Activated CD8-positive, alpha-beta memory T cell treated with anti-CD3 and anti-CD28 coated beads for 36 hours (primary cell): ENCODE data around the gene VTI1B. TPM values are rescaled to one million over a fixed set of nuclear protein-coding genes. Genes with fewer than 3 reads are reported as not detected.

Experiments
- CTCF ChIA-PET: fragments of 350-600 bp; sonication (Branson Sonifier 250); formaldehyde crosslinking; loops from one replicate; lab custom pipeline; 2021; ENCODE audit warnings: antibody characterized with exemption; lab: Charles Lee
- POLR2A ChIA-PET: fragments of 350-600 bp; sonication (Branson Sonifier 250); formaldehyde crosslinking; loops from one replicate; lab custom pipeline; 2021; ENCODE audit warnings: antibody characterized with exemption; lab: Charles Lee
- total RNA-seq, 2 experiments: library from RNA; stranded (reverse); gene quantifications; one replicate each; pipeline ENCODE4 v1.2.3, GENCODE V29; 2021

Gene VTI1B
- total RNA-seq, 2 experiments from 2014 or later, result 83.5 to 84.0 TPM

DNA sequence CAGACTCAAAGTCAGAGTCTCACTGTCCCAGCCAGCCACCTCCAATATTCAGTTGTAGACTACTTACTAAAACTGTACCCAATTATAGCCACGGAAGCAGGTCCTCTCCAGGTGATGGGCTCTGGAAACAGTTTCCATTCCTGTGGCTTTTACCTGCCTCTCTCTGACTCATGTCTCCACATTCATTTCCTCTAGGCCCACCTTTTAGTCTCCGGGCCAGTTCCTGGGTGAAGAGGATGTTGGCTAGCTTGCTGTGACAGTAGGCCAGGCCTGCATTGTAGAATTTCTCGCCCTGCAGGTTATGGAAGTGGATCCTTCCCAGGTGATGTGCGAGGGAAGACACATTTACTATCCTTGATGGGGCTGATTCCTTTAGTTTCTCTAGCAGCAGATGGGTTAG is 15.6 kb upstream of the VTI1B start:
- ChIA-PET POLR2A (interaction anchor here (0.6 kb wide), 1 partner anchor 19 kb away, joined by 3 read pairs; no protein-coding TSS in a partner anchor), CTCF (no interaction called here)

GRCh38 chr14:67683842-67684241 is 9.4 kb upstream of the VTI1B start:
- CTCF ChIA-PET, result no interaction called here
- POLR2A ChIA-PET, result no interaction called here

GRCh38 chr14:67680941-67681340 is 6.5 kb upstream of the VTI1B start:
- POLR2A ChIA-PET, result interaction anchor here (0.6 to 1.0 kb wide), 2 partner anchors 12 to 25 kb away, joined by 3 read pairs; no protein-coding TSS in a partner anchor

GRCh38 chr14:67680121-67680602 is 5.7 kb upstream of the VTI1B start:
- CTCF ChIA-PET, result interaction anchor here (0.8 kb wide), 1 partner anchor 9 kb away, joined by 3 read pairs; no protein-coding TSS in a partner anchor
- POLR2A ChIA-PET, result interaction anchor here (0.6 to 1.0 kb wide), 2 partner anchors 13 to 24 kb away, joined by 3 read pairs; no protein-coding TSS in a partner anchor

More at GRCh38 chr14:67680941-67681340, 6.5 kb upstream of the VTI1B start:
- CTCF ChIA-PET, result interaction anchor here (0.5 to 0.8 kb wide), 2 partner anchors 9 to 10 kb away, joined by 3 read pairs; no protein-coding TSS in a partner anchor

- POLR2A ChIA-PET, result no interaction called here
- CTCF ChIA-PET, result interaction anchor here (1.4 kb wide), 1 partner anchor 95 kb away, joined by 3 read pairs; no protein-coding TSS in a partner anchor
These were observed 4.6 kb upstream of the VTI1B start for GRCh38 chr14:67679006-67679405.

- ChIA-PET CTCF (interaction anchor here (0.8 kb wide), 1 partner anchor 20 kb away, joined by 3 read pairs; the partner anchor contains the start of gene RDH11), POLR2A (no interaction called here)
These were observed 769 bp upstream of the VTI1B start for GRCh38 chr14:67675219-67675582.

- POLR2A ChIA-PET, result interaction anchor here (0.6 to 1.0 kb wide), 2 partner anchors 21 to 64 kb away, joined by 3 read pairs; partner anchors contain the start of gene RDH11
- CTCF ChIA-PET, result interaction anchor here (1.5 to 1.6 kb wide), 2 partner anchors 8 to 147 kb away, joined by 3 to 4 read pairs; no protein-coding TSS in a partner anchor
These were observed 323 bp downstream of the VTI1B start for GRCh38 chr14:67674139-67674479.

GRCh38 chr14:67673451-67673850 is 981 bp downstream of the VTI1B start:
- CTCF ChIA-PET, result interaction anchor here (1.5 to 1.6 kb wide), 2 partner anchors 8 to 147 kb away, joined by 3 to 4 read pairs; no protein-coding TSS in a partner anchor
- POLR2A ChIA-PET, result interaction anchor here (1.0 kb wide), 1 partner anchor 22 kb away, joined by 3 read pairs; the partner anchor contains the start of gene RDH11

DNA sequence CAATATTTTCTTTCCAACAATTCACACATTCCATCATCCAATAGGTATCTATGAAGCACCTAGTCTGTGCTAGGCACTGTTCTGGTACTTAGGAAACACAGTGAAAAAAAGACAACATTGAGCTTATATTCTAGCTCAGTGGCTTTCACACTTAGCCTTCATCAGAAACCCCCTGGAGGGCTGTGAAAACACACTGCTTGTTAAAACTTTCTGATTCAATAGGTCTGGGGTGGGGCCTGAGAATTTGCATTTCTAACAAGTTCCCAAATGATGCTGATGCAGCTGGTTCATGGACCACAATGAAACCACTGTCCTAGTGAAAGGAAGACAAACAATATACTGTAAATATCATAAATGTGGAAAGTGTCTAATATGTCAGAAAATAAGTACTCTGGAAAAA is 5.9 kb downstream of the VTI1B start:
- CTCF ChIA-PET, result interaction anchor here (1.0 to 1.6 kb wide), 2 partner anchors 8 to 241 kb away, joined by 3 to 5 read pairs; no protein-coding TSS in a partner anchor
- POLR2A ChIA-PET, result interaction anchor here (0.6 to 0.9 kb wide), 2 partner anchors 27 to 154 kb away, joined by 3 read pairs; partner anchors contain the start of gene RDH11

- ChIA-PET CTCF (interaction anchor here (0.6 to 1.9 kb wide), 11 partner anchors 7 to 242 kb away, joined by 3 to 10 read pairs (median 3); partner anchors contain the start of genes ARG2 and VTI1B), POLR2A (interaction anchor here (1.1 kb wide), 1 partner anchor 46 kb away, joined by 3 read pairs; no protein-coding TSS in a partner anchor)
These were observed 7.5 kb downstream of the VTI1B start for GRCh38 chr14:67666750-67667449.

DNA sequence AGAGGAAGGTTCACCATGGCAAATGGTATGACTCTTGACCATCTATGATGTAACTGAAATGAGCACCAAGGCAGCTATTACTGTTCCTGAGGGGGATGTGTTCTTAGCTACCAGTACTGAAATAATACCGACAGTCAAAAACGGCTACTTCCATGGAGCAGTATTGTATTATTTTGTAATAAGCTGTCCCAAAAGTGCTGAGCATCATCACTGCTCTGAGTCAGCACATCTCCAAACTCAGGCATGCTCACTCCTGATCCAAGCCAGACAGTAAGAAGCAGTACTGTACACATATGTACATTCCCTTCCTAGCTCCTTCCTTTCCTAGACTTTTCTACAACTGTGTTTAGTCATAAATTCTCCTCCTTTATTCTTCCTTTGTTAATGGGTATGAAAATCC is 8.6 kb downstream of the VTI1B start:
- CTCF ChIA-PET, result interaction anchor here (0.6 to 1.9 kb wide), 5 partner anchors 8 to 81 kb away, joined by 3 to 10 read pairs (median 4); partner anchors contain the start of genes ARG2 and VTI1B
- POLR2A ChIA-PET, result no interaction called here

- POLR2A ChIA-PET, result interaction anchor here (0.7 kb wide), 1 partner anchor 143 kb away, joined by 3 read pairs; no protein-coding TSS in a partner anchor
- CTCF ChIA-PET, result no interaction called here
These were observed 10.8 kb downstream of the VTI1B start for GRCh38 chr14:67663633-67664032.

GRCh38 chr14:67653651-67654280 is 20.7 kb downstream of the VTI1B start:
- POLR2A ChIA-PET, result no interaction called here
- CTCF ChIA-PET, result no interaction called here

DNA sequence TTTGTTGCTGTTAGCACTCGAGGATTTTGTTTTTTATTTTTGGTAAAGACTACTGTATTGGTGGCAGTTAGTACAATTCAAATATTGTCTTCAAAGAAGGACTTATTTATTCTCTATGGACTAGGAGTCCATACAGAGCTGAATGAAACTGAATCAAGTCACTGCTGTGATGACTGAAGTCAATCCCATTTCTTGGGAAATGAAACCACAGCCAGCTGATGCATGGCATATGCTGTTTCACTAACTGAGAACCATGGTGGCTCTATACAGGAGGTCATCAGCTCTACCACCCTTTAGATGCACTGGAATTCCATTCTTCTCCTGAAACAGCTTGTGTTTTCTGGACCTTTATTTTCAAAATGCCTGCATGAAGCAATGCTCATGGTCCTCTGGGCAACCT is 22.2 kb downstream of the VTI1B start:
- ChIA-PET CTCF (no interaction called here), POLR2A (no interaction called here)

- POLR2A ChIA-PET, result no interaction called here
- CTCF ChIA-PET, result no interaction called here
These were observed 23.7 kb downstream of the VTI1B start for GRCh38 chr14:67650694-67651093.

GRCh38 chr14:67650151-67650550 is 24.3 kb downstream of the VTI1B start:
- CTCF ChIA-PET, result no interaction called here
- POLR2A ChIA-PET, result no interaction called here

GRCh38 chr14:67646131-67646530 is 28.3 kb downstream of the VTI1B start:
- CTCF ChIA-PET, result no interaction called here
- POLR2A ChIA-PET, result no interaction called here

- ChIA-PET POLR2A (no interaction called here), CTCF (interaction anchor here (0.7 kb wide), 1 partner anchor 1144 kb away, joined by 3 read pairs; no protein-coding TSS in a partner anchor)
These were observed 29.0 kb downstream of the VTI1B start for GRCh38 chr14:67645414-67645813.

- CTCF ChIA-PET, result no interaction called here
- POLR2A ChIA-PET, result no interaction called here
These were observed 30.0 kb downstream of the VTI1B start for GRCh38 chr14:67644428-67644827.
